DOHH2 (cell line): ENCODE results near the gene HMGCL.

Experiments
- CTCF ChIP-seq: fragments of 200-600 bp; sonication (generic); IDR thresholded peaks from one replicate; pipeline ENCODE4 v1.5.1; 2014; ENCODE audit warnings: antibody characterized with exemption, mild to moderate bottlenecking, low read depth, low read length; ENCODE audit not compliant: poor library complexity, severe bottlenecking
- EZH2phosphoT487 ChIP-seq: fragments of 200-600 bp; sonication (generic); IDR thresholded peaks from 2 replicates; pipeline ENCODE4 v1.6.1; 2017; ENCODE audit warnings: borderline replicate concordance, mild to moderate bottlenecking, antibody characterized with exemption, low read length, moderate library complexity, mixed read lengths

- TF ChIP-seq CTCF: no peak
- TF ChIP-seq EZH2phosphoT487: no peak
Observed at GRCh38 chr1:23865543-23865930, 40.3 kb upstream of the HMGCL start.
